PC-3 (cell line): Measurements from ENCODE around the gene TYRO3. TPM values are rescaled to one million over a fixed set of nuclear protein-coding genes. Genes with fewer than 3 reads are reported as not detected.
"Not testable (repeated sequence)": the region's sequence is repeated elsewhere in the genome, so short reads cannot be mapped to it uniquely, and the experiment has no call there.

Experiments used
- ATAC-seq: fragments of 200-7000 bp; cut with Tn5 transposase; 2 replicates; pipeline ENCODE4 v1.9.1; 2020; ENCODE audit warnings: mild to moderate bottlenecking, moderate library complexity
- BruUV-seq: library from RNA; stranded (reverse); fragments of 400-500 nt; replicated peaks from 2 replicates; lab custom pipeline; 2021; lab: Mats Ljungman, UMichigan
- CTCF ChIA-PET: fragments of 300-600 bp; sonication (Branson Sonifier 250); formaldehyde crosslinking; loops from one replicate; lab custom pipeline; 2022; ENCODE audit warnings: antibody characterized with exemption; lab: Charles Lee
- POLR2A ChIA-PET: fragments of 300-600 bp; sonication (Branson Sonifier 250); formaldehyde crosslinking; loops from one replicate; lab custom pipeline; 2022; ENCODE audit warnings: antibody characterized with exemption; ENCODE audit not compliant: unreplicated experiment; lab: Charles Lee
- DNase-seq: peaks from one replicate; pipeline ENCODE4 v3.0.0-alpha.2; 2015
- H2AFZ ChIP-seq: fragments of 300-600 bp; sonication (generic); 2 replicates; pipeline ENCODE4 v1.6.0; 2016; ENCODE audit warnings: antibody characterized with exemption, low read length
- H3F3A ChIP-seq: fragments of 300-600 bp; sonication (generic); one replicate; pipeline ENCODE4 v1.6.0; 2017; ENCODE audit warnings: antibody characterized with exemption, low read length, control low read depth, mild to moderate bottlenecking; ENCODE audit not compliant: unreplicated experiment
- H3K27ac ChIP-seq: fragments of 300-600 bp; sonication (generic); 2 replicates; pipeline ENCODE4 v1.5.1; 2016; ENCODE audit warnings: mild to moderate bottlenecking, low read length
- H3K27me3 ChIP-seq: fragments of 300-600 bp; sonication (generic); 2 replicates; pipeline ENCODE4 v1.6.1; 2016; ENCODE audit warnings: low read length, mixed read lengths
- H3K36me3 ChIP-seq: fragments of 300-600 bp; sonication (generic); 2 replicates; pipeline ENCODE4 v1.6.1; 2016; ENCODE audit warnings: low read depth, mixed run types, low read length, mixed read lengths
- H3K4me1 ChIP-seq: fragments of 300-600 bp; sonication (generic); 2 replicates; pipeline ENCODE4 v1.5.1; 2016; ENCODE audit warnings: low read length; ENCODE audit not compliant: insufficient read depth
- H3K4me2 ChIP-seq: fragments of 300-600 bp; sonication (generic); 2 replicates; pipeline ENCODE4 v1.6.0; 2016; ENCODE audit warnings: low read length
- H3K4me3 ChIP-seq: fragments of 300-600 bp; sonication (generic); 2 replicates; pipeline ENCODE4 v1.5.1; 2016; ENCODE audit warnings: mild to moderate bottlenecking, low read length, mixed read lengths
- H3K79me2 ChIP-seq: fragments of 300-600 bp; sonication (generic); 2 replicates; pipeline ENCODE4 v1.6.1; 2017; ENCODE audit warnings: low read length, mixed read lengths
- H3K9ac ChIP-seq: fragments of 300-600 bp; sonication (generic); 2 replicates; pipeline ENCODE4 v1.6.0; 2016; ENCODE audit warnings: mild to moderate bottlenecking, low read length
- H3K9me2 ChIP-seq: fragments of 300-600 bp; sonication (generic); replicated peaks from 2 replicates; pipeline ENCODE4 v1.6.1; 2016; ENCODE audit warnings: mixed run types, low read length, mixed read lengths
- H3K9me3 ChIP-seq: fragments of 300-600 bp; sonication (generic); 2 replicates; pipeline ENCODE4 v1.6.1; 2016; ENCODE audit warnings: low read length, mixed read lengths
- H4K20me1 ChIP-seq: fragments of 300-600 bp; sonication (generic); 2 replicates; pipeline ENCODE4 v1.6.1; 2016; ENCODE audit warnings: low read length, mixed read lengths
- EZH2 ChIP-seq: fragments of 300-600 bp; sonication (generic); IDR thresholded peaks from one replicate; pipeline ENCODE4 v1.6.1; 2017; ENCODE audit warnings: antibody characterized with exemption, mild to moderate bottlenecking, low read length; ENCODE audit not compliant: unreplicated experiment
- EZH2phosphoT487 ChIP-seq: fragments of 300-600 bp; sonication (generic); IDR thresholded peaks from 2 replicates; pipeline ENCODE4 v1.6.1; 2018; ENCODE audit warnings: mild to moderate bottlenecking, antibody characterized with exemption, low read length, borderline replicate concordance
- intact Hi-C: fragments of 100-400 bp; cut with micrococcal nuclease; formaldehyde crosslinking; loops from 2 replicates; pipeline ENCODE4 v1.9.0; 2023
- total RNA-seq: library from RNA; depleted of rRNA; stranded (reverse); fragments of >200 nt; gene quantifications from 2 replicates; pipeline ENCODE4 v1.2.3, GENCODE V29; 2014
- TF ChIP-seq, protein P1 (sequence below): fragments of 300-600 bp; sonication (generic); conservative IDR thresholded peaks from 2 replicates; pipeline ENCODE4 v1.5.1; 2017; ENCODE audit warnings: antibody characterized with exemption, low read depth, mild to moderate bottlenecking, low read length

The TYRO3 gene
- total RNA-seq, 1 experiment from 2014 or later, result 23.5 TPM

GRCh38 chr15:41584636-41585126 lies 25.7 kb downstream of the TYRO3 start:
- peak; percentile 25 for ATAC-seq
- peak overlapping the region; percentile 98 for H2AFZ ChIP-seq
- H3K36me3 ChIP-seq, result no peaks in the 10 kb centered on the region
- peak overlapping the region; percentile 74 for H3K9ac ChIP-seq
- CTCF ChIA-PET, result interaction anchor here (0.6 to 1.4 kb wide), 3 partner anchors 19 to 130 kb away, joined by 3 to 5 read pairs (median 5); no protein-coding TSS in a partner anchor
- BruUV-seq, result TSS peak; percentile 54
- intact Hi-C loops, result no loop called here
- H3K27me3 ChIP-seq, result no peaks in the 10 kb centered on the region
- no peaks in the 10 kb centered on the region for H4K20me1 ChIP-seq
- H3K79me2 ChIP-seq, result no peaks in the 10 kb centered on the region
- H3K4me1 ChIP-seq, result peaks cover 15% of the 10 kb centered on the region
- no peak for DNase-seq
- H3K4me2 ChIP-seq, result peak overlapping the region; percentile 95
- H3K4me3 ChIP-seq, result peak overlapping the region; percentile 68
- TF ChIP-seq EZH2 (no peak), EZH2phosphoT487 (no peak)
- TF ChIP-seq, protein P1, sequence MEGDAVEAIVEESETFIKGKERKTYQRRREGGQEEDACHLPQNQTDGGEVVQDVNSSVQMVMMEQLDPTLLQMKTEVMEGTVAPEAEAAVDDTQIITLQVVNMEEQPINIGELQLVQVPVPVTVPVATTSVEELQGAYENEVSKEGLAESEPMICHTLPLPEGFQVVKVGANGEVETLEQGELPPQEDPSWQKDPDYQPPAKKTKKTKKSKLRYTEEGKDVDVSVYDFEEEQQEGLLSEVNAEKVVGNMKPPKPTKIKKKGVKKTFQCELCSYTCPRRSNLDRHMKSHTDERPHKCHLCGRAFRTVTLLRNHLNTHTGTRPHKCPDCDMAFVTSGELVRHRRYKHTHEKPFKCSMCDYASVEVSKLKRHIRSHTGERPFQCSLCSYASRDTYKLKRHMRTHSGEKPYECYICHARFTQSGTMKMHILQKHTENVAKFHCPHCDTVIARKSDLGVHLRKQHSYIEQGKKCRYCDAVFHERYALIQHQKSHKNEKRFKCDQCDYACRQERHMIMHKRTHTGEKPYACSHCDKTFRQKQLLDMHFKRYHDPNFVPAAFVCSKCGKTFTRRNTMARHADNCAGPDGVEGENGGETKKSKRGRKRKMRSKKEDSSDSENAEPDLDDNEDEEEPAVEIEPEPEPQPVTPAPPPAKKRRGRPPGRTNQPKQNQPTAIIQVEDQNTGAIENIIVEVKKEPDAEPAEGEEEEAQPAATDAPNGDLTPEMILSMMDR, result no peak
- H3F3A ChIP-seq, result no peaks in the 10 kb centered on the region
- POLR2A ChIA-PET, result interaction anchor here (0.6 kb wide), 1 partner anchor 356 kb away, joined by 3 read pairs; no protein-coding TSS in a partner anchor
- H3K9me3 ChIP-seq, result no peaks in the 10 kb centered on the region
- H3K27ac ChIP-seq, result no peak overlapping the region
- H3K9me2 ChIP-seq, result no peaks in the 10 kb centered on the region

DNA sequence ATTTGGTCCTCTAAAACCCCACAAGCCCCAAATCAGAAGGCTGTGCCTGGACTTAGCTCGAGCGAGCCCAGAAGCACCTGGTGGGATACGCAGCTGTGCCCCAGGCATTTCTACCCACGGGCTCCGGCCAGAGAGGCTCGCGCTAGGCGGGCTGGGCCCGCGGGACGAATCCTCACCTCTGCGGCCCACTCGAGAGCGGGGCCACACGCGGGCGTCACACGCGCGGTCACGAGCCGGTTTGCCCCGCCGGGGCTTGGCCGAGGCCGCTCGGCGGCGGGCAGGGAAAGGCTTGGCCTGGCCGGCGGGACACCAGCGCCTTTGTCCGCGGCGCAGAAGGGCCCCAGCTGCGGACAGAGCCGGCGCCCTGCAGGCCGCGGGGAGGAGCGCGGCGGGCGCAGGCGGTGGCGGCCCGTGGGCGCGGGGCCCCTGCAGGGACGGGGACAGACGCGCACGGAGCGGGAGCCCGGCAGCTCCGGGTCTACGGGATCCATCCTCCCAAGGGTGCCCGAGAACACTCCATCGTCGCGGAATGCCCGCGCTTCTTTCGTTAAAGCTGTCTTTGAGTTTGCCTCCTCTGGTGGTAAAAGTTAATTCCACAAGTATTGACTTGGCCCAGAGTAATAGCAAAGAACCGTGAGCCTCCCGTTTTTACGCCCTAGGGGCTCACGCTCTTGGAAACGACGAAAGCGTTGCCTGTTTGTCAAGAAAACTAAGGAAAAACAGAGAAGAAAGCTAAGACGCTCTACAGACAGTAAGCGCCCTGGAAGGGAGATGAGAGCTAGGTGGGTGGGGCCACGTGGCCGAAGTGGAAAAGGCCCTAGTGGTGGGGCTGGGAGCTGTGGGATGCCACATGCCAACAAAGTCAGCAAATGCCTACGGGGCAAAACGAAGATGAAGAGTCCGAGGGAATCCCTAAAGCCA lies 26.4 kb downstream of the TYRO3 start:
- Histone ChIP-seq H3K27me3 (no peaks in the 10 kb centered on the region), H3K4me3 (peak overlapping the region; percentile 68), H3K4me1 (peaks cover 15% of the 10 kb centered on the region), H3K9me2 (no peaks in the 10 kb centered on the region), H3K9me3 (no peaks in the 10 kb centered on the region), H3K36me3 (no peaks in the 10 kb centered on the region), H3K4me2 (peak overlapping the region; percentile 95), H3F3A (no peaks in the 10 kb centered on the region), H3K79me2 (no peaks in the 10 kb centered on the region), H4K20me1 (no peaks in the 10 kb centered on the region), H3K9ac (peak overlapping the region; percentile 74), H2AFZ (peak overlapping the region; percentile 98), H3K27ac (peak overlapping the region; percentile 73)
- ChIA-PET POLR2A (interaction anchor here (0.6 to 0.8 kb wide), 3 partner anchors 41 to 349 kb away, joined by 3 to 7 read pairs (median 4); partner anchors contain the start of gene RPAP1), CTCF (interaction anchor here (0.5 to 1.4 kb wide), 9 partner anchors 11 to 499 kb away, joined by 3 to 7 read pairs (median 4); partner anchors contain the start of gene MGA)
- DNase-seq, result peak; percentile 83
- TF ChIP-seq EZH2 (no peak), EZH2phosphoT487 (no peak)
- TF ChIP-seq, protein P1, result peak; percentile 50
- BruUV-seq, result no TSS peak
- peak; percentile 86 for ATAC-seq
- intact Hi-C loops, result no loop called here

DNA sequence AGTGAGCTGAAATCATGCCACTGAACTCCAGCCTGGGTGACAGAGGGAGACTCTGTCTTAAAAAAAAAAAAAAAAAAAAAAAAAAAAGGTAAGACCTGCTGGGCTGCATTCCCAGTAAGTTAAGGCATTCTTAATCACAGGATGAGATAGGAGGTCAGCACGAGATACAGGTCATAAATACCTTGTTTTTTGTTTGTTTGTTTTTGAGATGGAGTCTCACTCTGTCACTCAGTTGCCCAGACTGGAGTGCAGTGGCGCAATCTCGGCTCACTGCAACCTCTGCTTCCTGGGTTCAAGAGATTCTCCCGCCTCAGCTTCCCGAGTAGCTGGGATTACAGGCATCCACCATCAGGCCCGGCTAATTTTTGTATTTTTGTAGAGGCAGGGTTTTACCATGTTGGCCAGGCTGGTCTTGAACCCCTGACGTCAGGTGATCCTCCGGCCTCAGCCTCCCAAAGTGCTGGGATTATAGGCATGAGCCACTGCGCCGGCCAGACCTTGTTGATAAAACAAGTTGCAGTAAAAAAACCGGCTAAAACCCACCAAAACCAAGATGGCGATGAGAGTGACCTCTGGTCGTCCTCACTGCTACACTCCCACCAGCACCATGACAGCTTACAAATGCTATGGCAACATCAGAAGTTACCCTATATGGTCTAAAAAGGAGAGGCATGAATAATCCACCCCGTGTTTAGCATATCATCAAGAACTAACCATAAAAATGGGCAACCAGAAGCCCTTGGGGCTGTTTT lies 27.7 kb downstream of the TYRO3 start:
- H2AFZ ChIP-seq, H3K9me2 ChIP-seq, H4K20me1 ChIP-seq, H3K9me3 ChIP-seq, CTCF ChIA-PET, ATAC-seq, H3F3A ChIP-seq, H3K27ac ChIP-seq, POLR2A ChIA-PET, H3K4me3 ChIP-seq, H3K79me2 ChIP-seq, H3K36me3 ChIP-seq, H3K4me2 ChIP-seq, intact Hi-C loops, H3K27me3 ChIP-seq, H3K9ac ChIP-seq, BruUV-seq: not testable (repeated sequence)
- DNase-seq, result peak; percentile 16
- peaks cover 15% of the 10 kb centered on the region for H3K4me1 ChIP-seq

GRCh38 chr15:41589018-41589417 lies 30.0 kb downstream of the TYRO3 start:
- H4K20me1 ChIP-seq, H3K9me3 ChIP-seq, H3K4me2 ChIP-seq, DNase-seq, H3K36me3 ChIP-seq, H3K9me2 ChIP-seq, H3K27me3 ChIP-seq, POLR2A ChIA-PET, CTCF ChIA-PET, ATAC-seq, H3F3A ChIP-seq, H2AFZ ChIP-seq, BruUV-seq, H3K9ac ChIP-seq, intact Hi-C loops, H3K4me3 ChIP-seq, H3K79me2 ChIP-seq: not testable (repeated sequence)
- H3K4me1 ChIP-seq, result peaks cover 35% of the 10 kb centered on the region
- 0 out of 2 replicates have a peak overlapping the region, but pooled peaks have one; percentile 9 for H3K27ac ChIP-seq
